Naive thymus-derived CD8-positive, alpha-beta T cell (primary cell): ENCODE results near the gene DEPDC1. TPM values are rescaled to one million over a fixed set of nuclear protein-coding genes. Genes with fewer than 3 reads are reported as not detected.

Source experiments
- ATAC-seq, 2 donors: fragments of 150-1000 bp; cut with Tn5 transposase in 1 of 2; sonication (Bioruptor Pico), chemical (Tn5 transposase) in 1 of 2; 1 replicate in 1 of 2; 2 replicates in 1 of 2; pipeline ENCODE4 v1.10.0; 2021; ENCODE audit warnings: mild to moderate bottlenecking in 2 of 2, moderate library complexity in 2 of 2
- POLR2A ChIA-PET: fragments of 350-600 bp; sonication (Branson Sonifier 250); formaldehyde crosslinking; loops from one replicate; lab custom pipeline; 2021; ENCODE audit warnings: antibody characterized with exemption; lab: Charles Lee
- DNase-seq, 10 donors: peaks; one replicate each; pipeline versions ENCODE4 v3.0.0 to v3.0.0-alpha.2; 2020 to 2022
- H3K27ac Mint-ChIP-seq, 10 donors: one replicate each; pipeline ENCODE4 v1.8.0; 2020 to 2022; ENCODE audit warnings: mild to moderate bottlenecking in 10 of 10, mixed read lengths in 10 of 10, moderate library complexity in 4 of 10, inconsistent platforms in 1 of 10
- H3K27me3 Mint-ChIP-seq, 5 donors: one replicate each; pipeline ENCODE4 v1.8.0; 2021 to 2022; ENCODE audit warnings: mixed read lengths in 5 of 5
- H3K36me3 Mint-ChIP-seq, 3 donors: one replicate each; pipeline ENCODE4 v1.8.0; 2020 to 2022; ENCODE audit warnings: mixed read lengths in 3 of 3, mild to moderate bottlenecking in 2 of 3, inconsistent platforms in 1 of 3
- H3K4me1 Mint-ChIP-seq, 4 donors: one replicate each; pipeline ENCODE4 v1.8.0; 2021 to 2022; ENCODE audit warnings: mixed read lengths in 4 of 4
- H3K4me3 Mint-ChIP-seq, 10 donors: one replicate each; pipeline ENCODE4 v1.8.0; 2020 to 2022; ENCODE audit warnings: mild to moderate bottlenecking in 10 of 10, mixed read lengths in 10 of 10, moderate library complexity in 6 of 10, inconsistent platforms in 1 of 10
- H3K9me3 Mint-ChIP-seq, 9 donors: one replicate each; pipeline ENCODE4 v1.8.0; 2020 to 2022; ENCODE audit warnings: mixed read lengths in 9 of 9, mild to moderate bottlenecking in 3 of 9, inconsistent platforms in 1 of 9, moderate library complexity in 1 of 9
- polyA plus RNA-seq, 3 donors: library from polyadenylated mRNA; unstranded; fragments of 300-500 nt; fragmentation: Illumina TruSeq; gene quantifications; one replicate each; pipeline ENCODE4 v1.2.3, GENCODE V29; 2021
- total RNA-seq, 8 experiments: library from RNA in 2 of 8; stranded (reverse) in 2 of 8; gene quantifications; one replicate each; pipeline ENCODE4 v1.2.3 and lab custom pipeline; 2021 to 2026

Gene DEPDC1, protein sequence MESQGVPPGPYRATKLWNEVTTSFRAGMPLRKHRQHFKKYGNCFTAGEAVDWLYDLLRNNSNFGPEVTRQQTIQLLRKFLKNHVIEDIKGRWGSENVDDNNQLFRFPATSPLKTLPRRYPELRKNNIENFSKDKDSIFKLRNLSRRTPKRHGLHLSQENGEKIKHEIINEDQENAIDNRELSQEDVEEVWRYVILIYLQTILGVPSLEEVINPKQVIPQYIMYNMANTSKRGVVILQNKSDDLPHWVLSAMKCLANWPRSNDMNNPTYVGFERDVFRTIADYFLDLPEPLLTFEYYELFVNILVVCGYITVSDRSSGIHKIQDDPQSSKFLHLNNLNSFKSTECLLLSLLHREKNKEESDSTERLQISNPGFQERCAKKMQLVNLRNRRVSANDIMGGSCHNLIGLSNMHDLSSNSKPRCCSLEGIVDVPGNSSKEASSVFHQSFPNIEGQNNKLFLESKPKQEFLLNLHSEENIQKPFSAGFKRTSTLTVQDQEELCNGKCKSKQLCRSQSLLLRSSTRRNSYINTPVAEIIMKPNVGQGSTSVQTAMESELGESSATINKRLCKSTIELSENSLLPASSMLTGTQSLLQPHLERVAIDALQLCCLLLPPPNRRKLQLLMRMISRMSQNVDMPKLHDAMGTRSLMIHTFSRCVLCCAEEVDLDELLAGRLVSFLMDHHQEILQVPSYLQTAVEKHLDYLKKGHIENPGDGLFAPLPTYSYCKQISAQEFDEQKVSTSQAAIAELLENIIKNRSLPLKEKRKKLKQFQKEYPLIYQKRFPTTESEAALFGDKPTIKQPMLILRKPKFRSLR
- not detected for total RNA-seq
- polyA plus RNA-seq: not detected
- 0 to 1.1 (median 0) reads per million in 6 experiments for total RNA-seq (lab: John Stamatoyannopoulos, UW)

DNA sequence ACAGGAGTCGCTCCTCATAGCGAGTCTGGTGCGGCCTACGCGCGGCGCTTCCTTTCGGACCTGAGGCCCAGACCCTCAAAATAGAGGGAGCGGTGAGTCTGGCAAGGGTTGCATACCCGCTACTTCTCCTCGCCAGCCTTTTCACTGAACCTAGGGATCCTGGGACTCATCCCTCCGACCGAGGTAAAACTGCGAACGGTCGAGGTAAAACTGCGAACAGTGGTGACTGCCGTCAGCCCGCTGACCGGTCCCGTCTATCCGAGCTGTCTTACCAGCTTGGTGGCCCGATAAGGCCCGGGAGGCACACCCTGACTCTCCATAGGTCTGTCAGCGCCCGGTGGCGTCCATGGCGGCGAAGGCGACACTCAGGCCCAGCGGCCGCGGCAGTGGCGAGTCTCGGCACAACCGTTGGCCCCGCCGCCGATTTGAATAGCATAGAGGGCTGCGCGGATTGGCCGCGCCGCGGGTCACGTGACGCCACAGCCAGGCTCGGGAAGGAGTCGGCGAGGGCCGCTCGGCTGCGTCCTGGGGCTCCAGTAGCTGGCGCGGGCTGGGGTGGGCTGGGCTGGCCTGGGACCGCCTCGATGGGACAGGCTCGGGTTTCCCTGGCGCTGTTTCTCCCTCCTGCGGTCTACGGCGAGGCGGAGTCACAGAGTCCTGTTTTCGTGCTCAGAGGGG is at the start of gene DEPDC1:
TSS of gene DEPDC1 (minus strand) at position 403 of the 678 bp plus-strand sequence. CDS start at position 320, 83 bp downstream.
- POLR2A ChIA-PET: no interaction called here
- peak within 1 kb of the TSS in 1 of 10 donors; percentile 16 for H3K27ac Mint-ChIP-seq
- peaks cover 0 to 8% (median 4%) of the 10 kb centered on the region in 9 donors for H3K9me3 Mint-ChIP-seq

DNA sequence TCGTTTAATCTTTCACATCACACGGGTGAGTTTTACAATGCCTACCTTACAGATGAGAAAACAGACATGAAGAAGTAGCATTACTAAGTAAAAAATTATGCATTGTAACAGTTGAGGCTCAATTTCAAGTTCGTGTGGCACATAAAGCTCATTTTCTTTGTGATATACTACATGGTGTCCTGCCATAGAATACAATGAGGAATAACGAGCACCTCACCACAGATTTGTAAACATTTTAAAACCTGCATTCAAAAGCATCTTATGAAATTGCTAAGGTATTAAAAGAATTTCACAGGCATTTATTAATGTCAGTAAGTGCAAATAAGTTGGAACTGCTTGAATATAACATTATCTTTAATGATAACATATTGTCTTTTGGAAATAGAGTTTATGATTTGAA is 47.8 kb upstream of the DEPDC1 start:
- no peak overlapping the region for H3K27ac Mint-ChIP-seq
- ATAC-seq (no peak), DNase-seq (no peak)
- peaks cover 0 to 13% (median 3%) of the 10 kb centered on the region in 9 donors for H3K9me3 Mint-ChIP-seq
- POLR2A ChIA-PET: no interaction called here
- H3K27me3 Mint-ChIP-seq: peaks cover 0 to 4% (median 1%) of the 10 kb centered on the region in 5 donors
- H3K4me1 Mint-ChIP-seq: no peaks in the 10 kb centered on the region
- H3K36me3 Mint-ChIP-seq: no peaks in the 10 kb centered on the region
- H3K4me3 Mint-ChIP-seq: no peak overlapping the region

More for the DNA sequence above, at the start of gene DEPDC1:
- H3K4me3 Mint-ChIP-seq: peak within 1 kb of the TSS; percentile 73 to 87 (median 84)
- H3K36me3 Mint-ChIP-seq: no peaks in the 10 kb centered on the region
- DNase-seq (peak; percentile 11 to 64 (median 40)), ATAC-seq (peak; percentile 76 to 91)
- peaks cover 10 to 49% (median 24%) of the 10 kb centered on the region in 5 donors for H3K27me3 Mint-ChIP-seq
- peaks cover 4 to 22% (median 17%) of the 10 kb centered on the region in 4 donors for H3K4me1 Mint-ChIP-seq

DNA sequence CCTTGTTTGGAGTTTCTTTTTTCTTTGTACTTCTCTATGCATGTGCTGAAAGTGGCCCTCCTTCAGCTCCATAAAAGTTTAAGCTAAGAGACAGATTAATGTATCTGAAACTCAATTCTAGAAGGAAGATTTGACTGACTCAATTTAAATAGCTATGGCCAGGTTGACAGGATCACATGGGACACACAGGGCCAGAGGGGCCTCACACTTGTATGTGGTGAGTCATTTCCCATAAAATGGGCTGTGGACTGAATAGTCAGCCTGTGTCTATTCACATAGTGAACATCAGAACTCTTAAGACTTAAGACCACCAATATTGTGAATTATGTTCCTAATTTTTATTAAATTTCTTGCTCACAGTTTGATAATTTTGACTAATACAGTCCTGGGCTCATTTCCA is 45.7 kb upstream of the DEPDC1 start:
- ATAC-seq (no peak), DNase-seq (no peak)
- peaks cover 0 to 2% (median 0%) of the 10 kb centered on the region in 9 donors for H3K9me3 Mint-ChIP-seq
- no peak overlapping the region for H3K27ac Mint-ChIP-seq
- H3K36me3 Mint-ChIP-seq: no peaks in the 10 kb centered on the region
- peaks cover 0 to 3% (median 0%) of the 10 kb centered on the region in 5 donors for H3K27me3 Mint-ChIP-seq
- H3K4me3 Mint-ChIP-seq: no peak overlapping the region
- H3K4me1 Mint-ChIP-seq: no peaks in the 10 kb centered on the region
- POLR2A ChIA-PET: no interaction called here

DNA sequence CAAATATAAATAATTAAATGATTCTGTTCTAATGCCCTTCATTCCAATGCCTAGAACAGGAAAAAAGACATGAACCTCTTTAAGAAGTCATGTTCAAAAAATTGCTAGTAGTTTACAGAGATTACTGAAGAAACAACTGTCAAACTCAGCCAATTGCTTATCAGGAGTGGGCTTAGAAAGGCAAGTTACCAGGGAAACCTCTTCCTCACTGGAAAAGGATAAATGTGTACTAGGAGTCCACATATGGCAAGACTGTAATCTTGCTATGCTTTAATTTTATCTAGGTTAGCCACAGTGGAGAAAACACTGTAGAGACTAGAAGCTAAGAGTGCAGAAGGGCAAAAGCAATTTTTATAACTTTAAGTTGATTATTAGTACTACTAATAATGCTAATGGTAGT is 42.1 kb upstream of the DEPDC1 start:
- Mint-ChIP-seq H3K4me3 (no peak overlapping the region), H3K9me3 (peaks cover 0 to 2% (median 0%) of the 10 kb centered on the region in 9 donors), H3K27ac (no peak overlapping the region), H3K4me1 (no peaks in the 10 kb centered on the region), H3K36me3 (no peaks in the 10 kb centered on the region), H3K27me3 (peaks cover 0 to 3% (median 0%) of the 10 kb centered on the region in 5 donors)
- POLR2A ChIA-PET: no interaction called here
- no peak for ATAC-seq
- no peak for DNase-seq

DNA sequence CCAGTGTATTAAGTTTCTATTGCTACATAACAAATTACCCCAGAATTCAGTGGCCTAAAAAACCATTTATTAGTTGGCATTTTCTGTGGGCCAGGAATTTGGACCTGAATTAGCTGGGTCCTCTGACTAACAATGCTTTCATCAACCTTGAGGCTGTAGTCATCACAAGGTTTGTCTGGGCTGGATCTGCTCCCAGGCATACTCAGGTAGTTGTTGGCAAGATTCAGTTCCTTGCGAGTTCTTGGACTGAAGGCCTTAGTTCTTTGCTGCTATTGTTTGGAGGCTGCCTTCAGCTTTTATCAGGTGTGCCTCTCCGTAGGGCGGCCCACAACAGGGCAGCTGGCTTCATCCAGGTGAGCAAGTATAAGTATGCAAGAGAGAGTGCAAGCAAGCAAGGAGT is 31.4 kb upstream of the DEPDC1 start:
- Mint-ChIP-seq H3K27ac (no peak overlapping the region), H3K9me3 (peaks cover 0 to 20% (median 3%) of the 10 kb centered on the region in 9 donors), H3K36me3 (no peaks in the 10 kb centered on the region), H3K4me3 (no peak overlapping the region), H3K4me1 (no peaks in the 10 kb centered on the region), H3K27me3 (peaks cover 0 to 10% (median 6%) of the 10 kb centered on the region in 5 donors)
- DNase-seq (no peak), ATAC-seq (no peak)
- POLR2A ChIA-PET: no interaction called here

DNA sequence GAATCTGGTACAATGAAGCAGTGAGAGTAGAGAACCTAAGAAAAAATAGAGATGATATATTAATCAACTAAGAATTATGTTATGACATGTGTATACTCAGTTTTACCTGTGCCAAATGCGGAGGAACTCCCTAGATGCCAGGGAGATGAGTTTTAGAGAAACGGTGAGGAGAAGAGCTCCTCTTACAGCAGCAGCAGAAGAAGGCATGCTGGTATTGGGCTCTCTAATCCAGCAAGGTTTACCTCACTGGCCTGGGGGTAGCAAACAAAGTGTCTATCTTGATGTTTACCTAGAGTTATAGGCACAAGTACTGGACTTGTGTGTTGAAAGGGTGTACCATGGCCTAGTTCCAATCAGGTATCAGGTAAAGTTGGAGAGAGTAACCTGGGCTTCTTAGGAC is 28.9 kb upstream of the DEPDC1 start:
- POLR2A ChIA-PET: no interaction called here
- H3K36me3 Mint-ChIP-seq: no peaks in the 10 kb centered on the region
- peaks cover 0 to 9% (median 3%) of the 10 kb centered on the region in 5 donors for H3K27me3 Mint-ChIP-seq
- no peak overlapping the region for H3K27ac Mint-ChIP-seq
- H3K4me3 Mint-ChIP-seq: no peak overlapping the region
- no peak for DNase-seq
- no peak for ATAC-seq
- H3K4me1 Mint-ChIP-seq: no peaks in the 10 kb centered on the region
- peaks cover 0 to 1% (median 0%) of the 10 kb centered on the region in 9 donors for H3K9me3 Mint-ChIP-seq

DNA sequence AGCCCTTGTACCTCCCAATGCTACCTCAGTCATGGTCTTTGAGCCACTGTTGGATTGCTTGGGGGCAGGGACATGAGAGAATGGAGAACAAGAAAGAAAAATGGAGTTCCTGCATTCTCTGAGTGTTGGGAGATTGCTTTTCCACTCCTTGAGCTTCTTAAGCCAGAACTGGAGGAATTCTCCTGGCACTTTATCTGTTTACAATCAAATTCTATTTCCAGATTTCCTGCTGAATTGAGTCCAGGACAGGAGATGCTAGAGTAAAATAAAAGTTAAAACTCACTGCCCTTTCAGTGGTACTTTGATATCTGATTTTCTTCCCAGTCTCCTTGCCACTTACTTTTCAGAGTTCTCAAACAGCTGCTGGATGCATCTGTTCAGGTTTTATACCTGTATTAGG is 24.4 kb upstream of the DEPDC1 start:
- Mint-ChIP-seq H3K9me3 (no peaks in the 10 kb centered on the region), H3K36me3 (no peaks in the 10 kb centered on the region), H3K4me1 (no peaks in the 10 kb centered on the region), H3K27me3 (peaks cover 0 to 7% (median 4%) of the 10 kb centered on the region in 5 donors), H3K4me3 (no peak overlapping the region), H3K27ac (no peak overlapping the region)
- DNase-seq (no peak), ATAC-seq (no peak)
- POLR2A ChIA-PET: no interaction called here

DNA sequence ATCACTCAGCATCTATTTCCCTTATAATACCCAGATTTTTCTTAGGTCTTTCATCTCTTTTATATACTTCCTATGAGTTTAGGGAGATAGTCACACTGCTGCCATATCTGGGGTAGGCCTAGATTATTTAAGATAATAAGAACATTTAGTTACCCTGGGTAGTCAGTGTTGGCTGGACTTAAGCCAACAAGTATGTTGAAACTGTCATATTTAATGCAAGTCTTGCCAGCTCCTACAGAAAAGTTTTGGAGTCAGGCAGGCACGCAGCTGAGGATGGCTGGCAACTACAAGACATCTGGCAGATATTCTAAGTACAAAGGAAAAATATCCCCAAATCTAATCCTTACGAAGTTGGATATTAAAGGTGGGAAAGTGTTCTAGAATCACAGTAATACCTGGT is 19.2 kb upstream of the DEPDC1 start:
- Mint-ChIP-seq H3K4me3 (no peak overlapping the region), H3K4me1 (no peaks in the 10 kb centered on the region), H3K36me3 (no peaks in the 10 kb centered on the region), H3K27me3 (peaks cover 0 to 4% (median 0%) of the 10 kb centered on the region in 5 donors), H3K9me3 (peaks cover 0 to 3% (median 0%) of the 10 kb centered on the region in 9 donors), H3K27ac (no peak overlapping the region)
- no peak for DNase-seq
- POLR2A ChIA-PET: no interaction called here
- no peak for ATAC-seq

DNA sequence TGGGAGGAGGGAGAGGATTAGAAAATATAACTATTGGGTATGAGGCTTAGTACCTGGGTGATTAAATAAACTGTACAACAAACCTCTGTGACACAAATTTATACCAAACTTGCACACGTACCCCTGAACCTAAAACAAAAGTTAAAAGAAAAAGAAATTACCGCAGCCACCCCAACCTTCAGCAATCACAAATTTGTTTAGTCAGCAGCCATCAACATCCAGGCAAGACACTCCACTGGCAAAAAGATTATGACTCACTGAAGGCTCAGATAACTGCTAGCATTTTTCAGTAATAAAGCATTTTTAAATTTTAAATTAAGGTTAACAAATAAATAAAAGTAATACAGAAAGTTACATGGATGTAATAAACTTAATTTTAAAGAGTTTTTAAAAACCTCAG is 14.4 kb upstream of the DEPDC1 start:
- POLR2A ChIA-PET: no interaction called here
- Mint-ChIP-seq H3K4me1 (no peaks in the 10 kb centered on the region), H3K27me3 (peaks cover 0 to 4% (median 0%) of the 10 kb centered on the region in 5 donors), H3K9me3 (peaks cover 0 to 6% (median 0%) of the 10 kb centered on the region in 9 donors), H3K4me3 (no peak overlapping the region), H3K27ac (no peak overlapping the region), H3K36me3 (no peaks in the 10 kb centered on the region)
- no peak for ATAC-seq
- no peak for DNase-seq

DNA sequence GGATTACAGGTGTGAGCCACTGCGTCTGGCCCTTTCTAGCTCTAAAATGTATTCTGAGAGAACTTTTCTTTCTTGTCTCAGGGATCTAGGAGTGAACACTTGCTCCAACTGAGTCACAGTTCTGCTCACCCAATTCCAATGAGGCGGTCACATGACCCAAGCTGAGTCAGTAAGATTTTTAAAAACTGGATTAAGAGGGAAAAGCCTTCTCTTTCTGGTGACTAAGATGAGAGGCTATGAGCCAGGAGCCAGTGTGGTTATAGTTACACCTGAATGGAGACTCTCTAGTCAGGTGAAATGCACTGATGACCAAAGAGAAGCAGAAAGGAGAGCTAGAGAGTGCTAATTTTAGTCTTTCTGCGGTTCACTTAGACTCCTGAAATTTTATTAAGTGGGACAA is 9.5 kb upstream of the DEPDC1 start:
- DNase-seq: no peak
- Mint-ChIP-seq H3K27ac (no peak overlapping the region), H3K9me3 (peaks cover 4 to 23% (median 13%) of the 10 kb centered on the region in 9 donors), H3K27me3 (peaks cover 0 to 10% (median 0%) of the 10 kb centered on the region in 5 donors), H3K36me3 (no peaks in the 10 kb centered on the region), H3K4me3 (no peak overlapping the region), H3K4me1 (peaks cover 0 to 4% (median 0%) of the 10 kb centered on the region in 4 donors)
- ATAC-seq: no peak
- POLR2A ChIA-PET: no interaction called here

DNA sequence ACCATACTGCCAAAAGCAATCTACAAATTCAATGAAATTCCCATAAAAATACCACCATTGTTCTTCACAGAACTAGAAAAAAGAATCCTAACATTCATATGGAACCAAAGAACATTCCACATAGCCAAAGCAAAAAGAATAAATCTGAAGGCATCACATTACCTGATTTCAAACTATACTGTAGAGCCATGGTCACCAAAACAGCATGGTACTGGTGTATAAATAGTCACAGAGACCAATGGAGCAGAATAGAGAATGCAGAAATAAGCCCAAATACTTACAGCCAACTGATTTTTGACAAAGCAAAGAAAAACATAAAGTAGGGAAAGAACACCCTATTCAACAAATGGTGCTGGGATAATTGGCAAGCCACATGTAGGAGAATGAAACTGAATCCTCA is 6.2 kb upstream of the DEPDC1 start:
- no peak overlapping the region for H3K4me3 Mint-ChIP-seq
- peaks cover 4 to 27% (median 13%) of the 10 kb centered on the region in 9 donors for H3K9me3 Mint-ChIP-seq
- POLR2A ChIA-PET: no interaction called here
- H3K36me3 Mint-ChIP-seq: no peaks in the 10 kb centered on the region
- ATAC-seq (no peak), DNase-seq (no peak)
- peaks cover 0 to 6% (median 0%) of the 10 kb centered on the region in 4 donors for H3K4me1 Mint-ChIP-seq
- no peak overlapping the region for H3K27ac Mint-ChIP-seq
- peaks cover 2 to 24% (median 7%) of the 10 kb centered on the region in 5 donors for H3K27me3 Mint-ChIP-seq

DNA sequence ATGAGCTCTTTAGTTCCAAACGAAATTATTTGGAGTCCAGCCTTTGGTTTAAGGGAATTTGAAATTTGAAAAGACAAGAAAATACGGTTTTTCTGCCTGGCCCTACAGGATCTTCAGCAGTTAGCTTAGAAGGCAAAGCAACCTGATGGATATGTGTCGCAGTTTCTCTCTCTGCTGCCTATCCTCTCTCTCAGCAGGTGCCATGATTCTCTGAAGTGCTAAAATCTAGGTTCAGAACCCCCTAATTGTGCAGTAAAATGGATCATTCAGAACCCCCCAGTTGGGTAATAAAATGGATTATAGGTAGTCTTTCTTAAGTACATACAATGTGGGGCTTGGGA is 446 bp upstream of the DEPDC1 start:
- H3K36me3 Mint-ChIP-seq: no peaks in the 10 kb centered on the region
- H3K27ac Mint-ChIP-seq: no peak overlapping the region
- peaks cover 4 to 22% (median 17%) of the 10 kb centered on the region in 4 donors for H3K4me1 Mint-ChIP-seq
- peaks cover 0 to 12% (median 6%) of the 10 kb centered on the region in 9 donors for H3K9me3 Mint-ChIP-seq
- POLR2A ChIA-PET: no interaction called here
- peak overlapping the region; percentile 73 to 85 (median 83) for H3K4me3 Mint-ChIP-seq
- peaks cover 10 to 49% (median 24%) of the 10 kb centered on the region in 5 donors for H3K27me3 Mint-ChIP-seq
- DNase-seq (no peak), ATAC-seq (peak in 1 of 2 donors; percentile 28)
